Mesendoderm (in vitro differentiated cells): ENCODE data around the gene CERS2. TPM values are rescaled to one million over a fixed set of nuclear protein-coding genes. Genes with fewer than 3 reads are reported as not detected.

Experiments
- DNase-seq: peaks from one replicate; pipeline ENCODE4 v3.0.0; 2013
- H2AK5ac ChIP-seq: 2 replicates; pipeline ENCODE4 v1.6.1; 2013; ENCODE audit warnings: low read length, inconsistent platforms
- H2BK120ac ChIP-seq: 2 replicates; pipeline ENCODE4 v1.6.1; 2013; ENCODE audit warnings: low read depth, mild to moderate bottlenecking, low read length, moderate library complexity, mixed read lengths
- H2BK15ac ChIP-seq: replicated peaks from 2 replicates; pipeline ENCODE4 v1.6.1; 2013; ENCODE audit warnings: low read depth, mild to moderate bottlenecking, moderate library complexity
- H2BK5ac ChIP-seq: 2 replicates; pipeline ENCODE4 v1.6.1; 2013; ENCODE audit warnings: low read length, inconsistent platforms
- H3K18ac ChIP-seq: 2 replicates; pipeline ENCODE4 v1.6.1; 2013; ENCODE audit warnings: mild to moderate bottlenecking, low read length, mixed read lengths
- H3K23ac ChIP-seq: one replicate; pipeline ENCODE4 v1.6.1; 2013; ENCODE audit warnings: low read length
- H3K27ac ChIP-seq: 2 replicates; pipeline ENCODE4 v1.5.1; 2013; ENCODE audit warnings: low read depth, mild to moderate bottlenecking, inconsistent platforms, low read length, moderate library complexity
- H3K27me3 ChIP-seq: 2 replicates; pipeline ENCODE4 v1.6.1; 2013; ENCODE audit warnings: low read length, control low read depth, mild to moderate bottlenecking, inconsistent platforms; ENCODE audit not compliant: insufficient read depth, poor library complexity
- H3K36me3 ChIP-seq: 2 replicates; pipeline ENCODE4 v1.6.1; 2013; ENCODE audit warnings: low read length, inconsistent platforms; ENCODE audit not compliant: control insufficient read depth, insufficient read depth
- H3K4ac ChIP-seq: one replicate; pipeline ENCODE4 v1.6.1; 2013; ENCODE audit warnings: low read depth, mild to moderate bottlenecking, low read length, moderate library complexity
- H3K4me1 ChIP-seq: 2 replicates; pipeline ENCODE4 v1.6.1; 2013; ENCODE audit warnings: low read depth, low read length, inconsistent platforms; ENCODE audit not compliant: control insufficient read depth
- H3K4me2 ChIP-seq: 2 replicates; pipeline ENCODE4 v1.6.1; 2013; ENCODE audit warnings: low read length
- H3K4me3 ChIP-seq: 2 replicates; pipeline ENCODE4 v1.5.1; 2013; ENCODE audit warnings: mild to moderate bottlenecking, low read length
- H3K56ac ChIP-seq: one replicate; pipeline ENCODE4 v1.6.1; 2013; ENCODE audit warnings: low read length
- H3K79me1 ChIP-seq: 2 replicates; pipeline ENCODE4 v1.6.1; 2013; ENCODE audit warnings: low read length, inconsistent platforms
- H3K79me2 ChIP-seq: 2 replicates; pipeline ENCODE4 v1.6.1; 2013; ENCODE audit warnings: mild to moderate bottlenecking, low read length; ENCODE audit not compliant: control insufficient read depth, insufficient read depth
- H3K9ac ChIP-seq: 2 replicates; pipeline ENCODE4 v1.6.1; 2013; ENCODE audit warnings: low read length, inconsistent platforms
- H4K5ac ChIP-seq: one replicate; pipeline ENCODE4 v1.6.1; 2013; ENCODE audit warnings: low read length
- H4K8ac ChIP-seq: one replicate; pipeline ENCODE4 v1.6.1; 2013; ENCODE audit warnings: low read depth, mild to moderate bottlenecking, control low read depth, low read length, moderate library complexity
- WGBS: extraction: QIAGEN DNeasy Blood & Tissue Kit; methylation state at CpG from one replicate; pipeline ENCODE4 v1.1.7; 2013; ENCODE audit warnings: low lambda C conversion rate, missing lambda C conversion rate; ENCODE audit not compliant: insufficient coverage; ENCODE audit errors: extremely low coverage; 5-methylcytosine and 5-hydroxymethylcytosine counted together
- polyA plus RNA-seq, 2 experiments: library from polyadenylated mRNA; stranded (reverse); fragments of 200-250 nt; gene quantifications; one replicate each; pipeline ENCODE4 v1.2.3, GENCODE V29; 2013

CERS2 gene
- 226 TPM for polyA plus RNA-seq (2013, experiment 1 of 2)
- 224 TPM for polyA plus RNA-seq (2013, experiment 2 of 2)

DNA sequence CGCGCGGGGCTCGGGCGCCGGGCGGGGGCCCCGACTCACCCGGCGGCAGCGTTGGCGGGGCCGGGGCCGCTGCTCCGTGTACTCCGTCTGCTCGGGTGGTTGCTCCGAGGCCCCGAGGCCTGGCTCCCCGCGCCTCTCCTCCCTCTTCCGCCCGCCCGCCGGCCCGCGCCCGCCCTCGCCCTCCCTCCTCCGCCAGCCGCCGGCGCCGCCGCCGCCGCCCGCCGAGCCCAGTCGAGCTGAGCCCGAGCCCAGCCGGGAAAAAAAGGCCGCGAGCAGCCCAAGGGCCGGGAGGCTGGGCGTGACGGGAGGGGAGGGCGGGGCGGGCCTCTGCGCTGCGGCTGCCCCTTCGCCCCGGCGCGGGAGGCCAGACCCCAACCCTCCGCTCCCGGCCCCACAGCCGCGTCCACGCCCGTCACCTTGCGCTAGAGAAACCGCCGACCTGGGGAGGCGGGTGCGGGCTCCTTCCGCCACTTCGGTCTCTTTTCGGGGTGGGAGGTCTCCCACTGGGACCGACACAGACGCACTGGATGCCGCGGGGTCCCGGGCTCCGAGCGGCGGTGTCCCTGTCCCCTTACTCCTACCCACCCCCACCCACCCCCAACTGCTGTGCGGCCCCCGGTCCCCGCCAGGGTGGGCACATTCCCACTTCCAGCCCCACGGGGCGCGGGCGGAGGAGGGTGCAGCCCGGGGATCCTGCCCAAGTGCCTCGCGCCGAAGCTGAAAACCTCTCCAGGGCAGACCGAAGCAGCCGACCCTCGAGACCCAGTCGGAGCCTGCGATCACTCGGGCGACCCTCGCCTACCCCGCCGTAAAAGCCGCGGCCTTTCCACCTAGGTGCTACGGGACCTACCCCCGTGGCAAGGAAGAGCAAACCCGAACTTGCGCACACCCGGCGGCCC is at the start of gene CERS2:
TSS of gene CERS2 (minus strand) at position 256 of the 899 bp plus-strand sequence. CDS start 5,745 bp downstream, outside the sequence.
- H3K4ac ChIP-seq: peak within 1 kb of the TSS; percentile 99
- no peak within 1 kb of the TSS for H4K5ac ChIP-seq
- peak within 1 kb of the TSS; percentile 88 for H3K4me3 ChIP-seq
- no peak within 1 kb of the TSS for H4K8ac ChIP-seq
- peak; percentile 87 for DNase-seq
- no peak within 1 kb of the TSS for H2BK15ac ChIP-seq
- H2AK5ac ChIP-seq: peak within 1 kb of the TSS; percentile 95
- peaks cover 32% of the 10 kb centered on the region for H3K4me1 ChIP-seq
- H2BK120ac ChIP-seq: peak within 1 kb of the TSS; percentile 64
- peak within 1 kb of the TSS; percentile 84 for H3K27ac ChIP-seq
- peak within 1 kb of the TSS; percentile 99 for H3K4me2 ChIP-seq
- H3K23ac ChIP-seq: peak within 1 kb of the TSS; percentile 95
- H2BK5ac ChIP-seq: peak within 1 kb of the TSS; percentile 54
- peaks cover 42% of the 10 kb centered on the region for H3K79me2 ChIP-seq
- H3K27me3 ChIP-seq: no peaks in the 10 kb centered on the region
- no peaks in the 10 kb centered on the region for H3K36me3 ChIP-seq
- H3K79me1 ChIP-seq: peaks cover 18% of the 10 kb centered on the region
- peak within 1 kb of the TSS; percentile 83 for H3K9ac ChIP-seq
- no CpG with 5 or more reads among the region's 106 CpGs for WGBS
- H3K56ac ChIP-seq: peak within 1 kb of the TSS; percentile 81
- peak within 1 kb of the TSS; percentile 98 for H3K18ac ChIP-seq

DNA sequence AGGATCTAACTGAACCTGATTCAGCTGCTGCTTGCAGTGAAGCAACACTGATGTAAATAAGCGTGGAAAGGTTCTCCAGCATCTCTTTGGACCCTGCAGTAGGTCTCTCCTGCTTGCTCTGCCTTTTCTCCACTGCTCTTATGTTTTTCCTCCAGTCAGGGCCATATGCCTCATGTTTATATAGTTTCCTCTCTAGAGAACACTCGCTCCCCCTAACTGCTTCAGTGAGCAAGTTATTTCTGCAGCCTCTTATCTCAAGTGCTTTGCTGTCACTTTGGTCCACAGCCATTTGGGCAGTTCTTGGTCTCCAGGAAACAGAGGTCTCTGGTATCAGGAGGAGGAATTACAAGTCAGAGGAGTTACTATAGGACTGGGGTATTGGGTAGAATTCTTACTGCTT is 38.9 kb upstream of the CERS2 start:
- H2BK120ac ChIP-seq: no peak overlapping the region
- no peak overlapping the region for H2AK5ac ChIP-seq
- peak; percentile 49 for DNase-seq
- H3K79me2 ChIP-seq: no peaks in the 10 kb centered on the region
- H4K5ac ChIP-seq: no peak overlapping the region
- no peak overlapping the region for H3K18ac ChIP-seq
- H3K23ac ChIP-seq: no peak overlapping the region
- H2BK15ac ChIP-seq: no peak overlapping the region
- H2BK5ac ChIP-seq: no peak overlapping the region
- H4K8ac ChIP-seq: no peak overlapping the region
- no peak overlapping the region for H3K4me3 ChIP-seq
- no CpG with 5 or more reads among the region's 2 CpGs for WGBS
- H3K9ac ChIP-seq: no peak overlapping the region
- H3K27ac ChIP-seq: no peak overlapping the region
- H3K56ac ChIP-seq: no peak overlapping the region
- peaks cover under 1% of the 10 kb centered on the region for H3K79me1 ChIP-seq
- no peaks in the 10 kb centered on the region for H3K27me3 ChIP-seq
- no peaks in the 10 kb centered on the region for H3K4me1 ChIP-seq
- H3K4ac ChIP-seq: no peak overlapping the region
- H3K36me3 ChIP-seq: no peaks in the 10 kb centered on the region
- H3K4me2 ChIP-seq: no peak overlapping the region

DNA sequence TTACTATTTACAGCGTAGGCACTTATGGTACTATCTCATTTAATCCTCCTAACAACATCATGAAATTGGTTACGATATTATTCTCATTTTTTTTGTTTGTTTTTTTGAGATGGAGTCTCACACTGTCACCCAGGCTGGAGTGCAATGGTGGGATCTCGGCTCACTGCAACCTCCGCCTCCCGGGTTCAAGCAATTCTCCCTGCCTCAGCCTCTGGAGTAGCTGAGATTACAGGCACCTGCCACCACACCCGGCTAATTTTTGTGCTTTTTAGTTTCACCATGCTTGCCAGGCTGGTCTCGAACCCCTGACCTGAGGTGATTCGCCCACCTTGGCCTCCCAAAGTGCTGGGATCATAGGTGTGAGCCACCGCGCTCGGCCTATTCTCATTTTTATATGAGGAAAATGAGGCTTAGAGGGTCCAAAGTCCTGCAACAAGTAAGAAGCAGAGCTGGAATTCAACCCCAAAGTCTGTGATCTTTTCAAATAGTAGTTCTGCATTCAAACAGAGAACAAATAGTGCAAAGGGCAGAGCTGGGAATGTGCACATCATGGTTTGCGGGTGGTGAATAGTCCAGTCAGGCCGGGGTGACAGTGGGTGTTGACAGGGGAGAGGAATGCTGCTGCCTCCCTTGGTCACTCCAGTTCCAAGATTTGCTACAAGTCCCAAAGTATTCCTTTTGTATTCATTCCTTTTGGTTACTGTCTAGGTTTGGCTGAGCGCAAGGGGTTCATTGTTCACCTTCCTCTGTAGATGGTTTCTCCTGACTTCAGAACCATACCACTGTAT is 38.2 kb upstream of the CERS2 start:
- Histone ChIP-seq H3K79me1 (peaks cover 2% of the 10 kb centered on the region), H3K56ac (no peak overlapping the region), H3K23ac (no peak overlapping the region), H2AK5ac (no peak overlapping the region), H3K4me1 (no peaks in the 10 kb centered on the region), H2BK15ac (no peak overlapping the region), H3K4ac (no peak overlapping the region), H3K36me3 (no peaks in the 10 kb centered on the region), H3K4me3 (no peak overlapping the region), H4K5ac (no peak overlapping the region), H2BK120ac (no peak overlapping the region), H3K18ac (no peak overlapping the region), H3K79me2 (no peaks in the 10 kb centered on the region), H3K27me3 (no peaks in the 10 kb centered on the region), H3K4me2 (no peak overlapping the region), H2BK5ac (no peak overlapping the region), H4K8ac (no peak overlapping the region), H3K9ac (no peak overlapping the region), H3K27ac (no peak overlapping the region)
- no CpG with 5 or more reads among the region's 14 CpGs for WGBS
- no peak for DNase-seq

DNA sequence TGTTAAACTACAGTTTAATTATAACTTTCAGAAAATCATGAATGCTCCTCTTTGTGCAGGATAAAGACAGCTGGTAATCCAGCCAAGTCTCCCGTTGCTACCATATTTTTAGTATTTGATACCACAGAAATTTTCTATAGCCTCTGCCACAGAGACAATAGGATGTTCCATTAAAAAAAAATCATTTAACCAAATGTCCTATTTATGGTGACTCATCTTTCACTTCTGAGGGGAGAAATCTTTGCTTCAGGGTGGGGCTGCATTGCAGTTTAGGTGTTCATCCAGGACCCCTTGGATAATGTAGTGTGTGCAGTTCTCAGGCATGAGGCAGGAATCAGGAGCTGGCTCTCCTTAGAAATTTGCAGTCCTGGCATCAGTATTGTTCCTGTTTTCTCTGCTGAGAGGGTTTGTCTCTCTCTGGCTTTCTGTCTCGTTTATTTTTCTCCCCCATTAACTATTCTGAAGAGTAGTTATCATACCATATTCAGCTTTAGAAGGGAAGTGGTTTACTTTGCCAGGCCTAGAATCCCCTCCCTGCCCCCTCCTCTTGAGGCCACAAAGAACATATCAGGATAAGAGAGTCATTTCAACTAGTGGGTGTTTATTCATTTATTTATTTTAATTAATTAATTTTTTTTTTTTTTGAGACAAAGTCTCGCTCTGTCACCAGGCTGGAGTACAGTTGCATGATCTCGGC is 36.7 kb upstream of the CERS2 start:
- Histone ChIP-seq H3K4me2 (no peak overlapping the region), H4K8ac (no peak overlapping the region), H3K4ac (no peak overlapping the region), H2BK120ac (no peak overlapping the region), H3K23ac (no peak overlapping the region), H3K4me3 (no peak overlapping the region), H3K36me3 (no peaks in the 10 kb centered on the region), H2AK5ac (no peak overlapping the region), H3K27ac (no peak overlapping the region), H2BK15ac (no peak overlapping the region), H3K4me1 (peaks cover under 1% of the 10 kb centered on the region), H3K79me2 (no peaks in the 10 kb centered on the region), H3K18ac (no peak overlapping the region), H3K56ac (no peak overlapping the region), H3K9ac (no peak overlapping the region), H4K5ac (no peak overlapping the region), H2BK5ac (no peak overlapping the region), H3K79me1 (peaks cover 2% of the 10 kb centered on the region), H3K27me3 (no peaks in the 10 kb centered on the region)
- DNase-seq: no peak
- WGBS: no CpG with 5 or more reads among the region's 4 CpGs

GRCh38 chr1:151010346-151010726 is 35.7 kb upstream of the CERS2 start:
- DNase-seq: no peak
- H3K27ac ChIP-seq: no peak overlapping the region
- no CpG with 5 or more reads among the region's 3 CpGs for WGBS
- no peaks in the 10 kb centered on the region for H3K79me2 ChIP-seq
- H3K27me3 ChIP-seq: no peaks in the 10 kb centered on the region
- no peak overlapping the region for H2BK5ac ChIP-seq
- no peak overlapping the region for H2BK120ac ChIP-seq
- no peak overlapping the region for H3K18ac ChIP-seq
- H3K56ac ChIP-seq: no peak overlapping the region
- peaks cover 7% of the 10 kb centered on the region for H3K4me1 ChIP-seq
- H3K4ac ChIP-seq: no peak overlapping the region
- no peaks in the 10 kb centered on the region for H3K36me3 ChIP-seq
- H3K9ac ChIP-seq: no peak overlapping the region
- H4K8ac ChIP-seq: no peak overlapping the region
- no peak overlapping the region for H4K5ac ChIP-seq
- H3K4me2 ChIP-seq: no peak overlapping the region
- H2AK5ac ChIP-seq: no peak overlapping the region
- no peak overlapping the region for H3K23ac ChIP-seq
- no peak overlapping the region for H3K4me3 ChIP-seq
- H3K79me1 ChIP-seq: peaks cover 2% of the 10 kb centered on the region
- H2BK15ac ChIP-seq: no peak overlapping the region
